Erythroblast (primary cell): ENCODE measurements around the gene POU4F1.

Source experiments
- GATA1 ChIP-seq: IDR thresholded peaks from 2 replicates; pipeline ENCODE4 v1.6.1; 2011; ENCODE audit warnings: low read depth, mild to moderate bottlenecking, control low read depth, low read length, moderate library complexity
- POLR2A ChIP-seq: IDR thresholded peaks from 2 replicates; pipeline ENCODE4 v1.6.1; 2011; ENCODE audit warnings: mild to moderate bottlenecking, low read length

- TF ChIP-seq POLR2A (no peak), GATA1 (no peak)
These were observed 1.3 kb downstream of the POU4F1 start for GRCh38 chr13:78601874-78602560.
